Duodenal mucosa (tissue), 2 donors: ENCODE measurements around the gene LPIN3.

ENCODE experiments used
- H3K27ac ChIP-seq: one replicate; pipeline ENCODE4 v1.7.0; 2013; ENCODE audit warnings: low read depth, low read length
- H3K27me3 ChIP-seq, 2 donors: one replicate each; pipeline ENCODE4 v1.7.0; 2013; ENCODE audit warnings: low read length in 2 of 2, control low read depth in 1 of 2; ENCODE audit not compliant: insufficient read depth in 2 of 2, control insufficient read depth in 1 of 2
- H3K36me3 ChIP-seq, 2 donors: one replicate each; pipeline ENCODE4 v1.7.0; 2013; ENCODE audit warnings: low read length in 2 of 2, control low read depth in 1 of 2; ENCODE audit not compliant: insufficient read depth in 2 of 2, control insufficient read depth in 1 of 2
- H3K4me1 ChIP-seq, 2 donors: one replicate each; pipeline ENCODE4 v1.7.0; 2013; ENCODE audit warnings: low read length in 2 of 2, control low read depth in 1 of 2; ENCODE audit not compliant: insufficient read depth in 2 of 2, control insufficient read depth in 1 of 2
- H3K4me3 ChIP-seq, 2 donors: one replicate each; pipeline ENCODE4 v1.7.0; 2013; ENCODE audit warnings: low read length in 2 of 2, low read depth in 1 of 2
- H3K9ac ChIP-seq, 2 donors: one replicate each; pipeline ENCODE4 v1.7.0; 2013; ENCODE audit warnings: low read length in 2 of 2, low read depth in 1 of 2
- H3K9me3 ChIP-seq, 2 donors: one replicate each; pipeline ENCODE4 v1.7.0; 2013; ENCODE audit warnings: low read length in 2 of 2, control low read depth in 1 of 2; ENCODE audit not compliant: control insufficient read depth in 1 of 2

The LPIN3 gene

GRCh38 chr20:41365777-41366545 is 25.3 kb downstream of the LPIN3 start:
- H3K27me3 ChIP-seq, result peaks cover 23 to 30% of the 10 kb centered on the region in 2 donors
- H3K9me3 ChIP-seq, result no peaks in the 10 kb centered on the region
- H3K4me3 ChIP-seq, result no peak overlapping the region
- no peak overlapping the region for H3K27ac ChIP-seq
- peaks cover 0 to 9% of the 10 kb centered on the region in 2 donors for H3K4me1 ChIP-seq
- no peak overlapping the region for H3K9ac ChIP-seq
- peaks cover 0 to under 1% of the 10 kb centered on the region in 2 donors for H3K36me3 ChIP-seq

GRCh38 chr20:41366546-41367392 is 26.1 kb downstream of the LPIN3 start, which contains the start of gene EMILIN3:
TSS of gene EMILIN3 (minus strand) at chr20:41366818. CDS start at chr20:41366634, 184 bp downstream.
- no peak within 1 kb of the TSS for H3K27ac ChIP-seq
- H3K27me3 ChIP-seq, result peaks cover 23 to 30% of the 10 kb centered on the region in 2 donors
- peak within 1 kb of the TSS in 1 of 2 donors; percentile 32 for H3K4me3 ChIP-seq

GRCh38 chr20:41367393-41367695 is 26.7 kb downstream of the LPIN3 start:
- peaks cover 23 to 30% of the 10 kb centered on the region in 2 donors for H3K27me3 ChIP-seq
- no peaks in the 10 kb centered on the region for H3K36me3 ChIP-seq
- peaks cover 0 to 4% of the 10 kb centered on the region in 2 donors for H3K9me3 ChIP-seq
- peaks cover 0 to 9% of the 10 kb centered on the region in 2 donors for H3K4me1 ChIP-seq
- H3K4me3 ChIP-seq, result no peak overlapping the region
- H3K9ac ChIP-seq, result no peak overlapping the region
- no peak overlapping the region for H3K27ac ChIP-seq

More at GRCh38 chr20:41366546-41367392, 26.1 kb downstream of the LPIN3 start, which contains the start of gene EMILIN3:
- H3K9ac ChIP-seq, result no peak within 1 kb of the TSS
- peaks cover 0 to 9% of the 10 kb centered on the region in 2 donors for H3K4me1 ChIP-seq
- peaks cover 0 to 4% of the 10 kb centered on the region in 2 donors for H3K9me3 ChIP-seq
- H3K36me3 ChIP-seq, result no peaks in the 10 kb centered on the region

GRCh38 chr20:41367956-41368355 is 27.3 kb downstream of the LPIN3 start:
- Histone ChIP-seq H3K27me3 (peaks cover 23 to 30% of the 10 kb centered on the region in 2 donors), H3K9ac (no peak overlapping the region)

GRCh38 chr20:41369673-41370072 is 29.1 kb downstream of the LPIN3 start:
- H3K36me3 ChIP-seq, result no peaks in the 10 kb centered on the region
- no peak overlapping the region for H3K27ac ChIP-seq
- H3K4me3 ChIP-seq, result no peak overlapping the region
- H3K27me3 ChIP-seq, result peaks cover 21 to 26% of the 10 kb centered on the region in 2 donors
- peaks cover 0 to 6% of the 10 kb centered on the region in 2 donors for H3K4me1 ChIP-seq
- no peak overlapping the region for H3K9ac ChIP-seq
- H3K9me3 ChIP-seq, result peaks cover 0 to 4% of the 10 kb centered on the region in 2 donors

More at GRCh38 chr20:41367956-41368355, 27.3 kb downstream of the LPIN3 start:
- Histone ChIP-seq H3K4me3 (no peak overlapping the region), H3K36me3 (no peaks in the 10 kb centered on the region), H3K9me3 (peaks cover 0 to 4% of the 10 kb centered on the region in 2 donors), H3K27ac (no peak overlapping the region), H3K4me1 (peaks cover 0 to 6% of the 10 kb centered on the region in 2 donors)

DNA sequence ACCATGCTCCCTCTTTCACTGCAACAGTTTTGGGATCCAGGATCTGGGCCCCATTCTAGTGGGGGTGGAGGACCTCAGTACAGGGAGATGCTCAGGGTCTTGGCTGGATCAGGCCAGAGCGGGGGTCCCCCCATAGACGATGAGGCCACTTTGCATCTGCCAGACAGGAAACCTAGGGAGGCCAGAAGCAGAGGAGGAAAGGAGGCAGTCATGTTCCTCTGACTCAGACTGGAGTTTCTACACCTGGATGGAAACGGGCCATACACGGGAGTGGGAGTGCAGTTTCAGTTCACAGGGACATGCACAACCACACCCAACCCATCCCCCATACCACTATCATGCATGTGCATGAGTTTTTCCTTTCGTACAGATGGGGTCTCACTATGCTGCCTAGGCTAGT is 29.6 kb downstream of the LPIN3 start:
- peaks cover 0 to 4% of the 10 kb centered on the region in 2 donors for H3K9me3 ChIP-seq
- peaks cover 0 to 6% of the 10 kb centered on the region in 2 donors for H3K4me1 ChIP-seq
- no peak overlapping the region for H3K27ac ChIP-seq
- no peak overlapping the region for H3K4me3 ChIP-seq
- no peak overlapping the region for H3K9ac ChIP-seq
- H3K27me3 ChIP-seq, result peaks cover 20 to 21% of the 10 kb centered on the region in 2 donors
- H3K36me3 ChIP-seq, result no peaks in the 10 kb centered on the region

DNA sequence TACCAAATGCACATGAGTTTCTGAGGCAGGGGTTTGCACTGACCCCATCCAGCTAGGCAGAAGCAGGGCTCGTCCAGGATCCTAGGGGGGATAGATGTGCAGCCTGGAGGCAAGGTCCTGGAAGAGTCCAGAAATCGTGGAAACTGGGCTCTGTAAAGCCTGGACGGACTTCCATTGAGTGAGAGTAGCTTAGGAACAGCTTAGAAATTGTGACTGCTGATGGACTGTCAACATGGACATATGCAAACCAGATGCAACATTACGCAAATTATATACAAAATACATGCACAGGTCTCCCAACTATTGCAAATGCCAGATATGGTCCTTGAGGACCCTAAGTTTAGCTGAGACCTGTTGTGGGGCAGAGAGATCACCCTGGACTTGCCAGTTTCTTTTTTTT is 30.8 kb downstream of the LPIN3 start:
- Histone ChIP-seq H3K4me3 (no peak overlapping the region), H3K9ac (no peak overlapping the region), H3K9me3 (peaks cover 0 to 4% of the 10 kb centered on the region in 2 donors), H3K27me3 (peaks cover 11 to 14% of the 10 kb centered on the region in 2 donors), H3K36me3 (no peaks in the 10 kb centered on the region), H3K4me1 (peaks cover 0 to 2% of the 10 kb centered on the region in 2 donors), H3K27ac (no peak overlapping the region)

DNA sequence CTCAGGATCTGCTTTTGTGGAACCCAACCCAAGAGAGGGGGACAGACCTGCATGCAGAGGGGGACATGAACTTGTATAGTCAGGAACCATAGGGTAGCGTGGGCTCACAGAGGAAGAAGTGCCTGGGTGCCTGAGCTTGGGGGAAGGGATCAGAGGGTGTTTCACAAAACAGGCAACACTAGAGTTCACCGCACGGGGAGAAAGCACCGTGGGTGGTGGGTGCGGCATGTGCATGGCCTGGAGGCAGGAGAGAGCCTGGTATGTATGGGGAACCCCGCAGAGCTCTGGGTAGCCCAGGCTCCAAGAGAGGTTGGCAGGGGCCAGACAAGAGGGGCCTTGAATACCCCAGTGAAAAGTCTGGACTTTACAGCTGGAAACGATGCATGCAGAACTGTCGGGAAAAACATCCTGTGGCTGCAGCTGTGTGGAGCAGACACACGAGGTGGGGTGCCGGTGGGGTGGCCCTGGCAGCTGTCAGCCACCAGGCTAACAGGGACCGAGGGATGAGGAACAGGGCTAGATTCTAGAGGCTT is 32.7 kb downstream of the LPIN3 start:
- H3K36me3 ChIP-seq, result no peaks in the 10 kb centered on the region
- H3K27me3 ChIP-seq, result peaks cover 2 to 5% of the 10 kb centered on the region in 2 donors

DNA sequence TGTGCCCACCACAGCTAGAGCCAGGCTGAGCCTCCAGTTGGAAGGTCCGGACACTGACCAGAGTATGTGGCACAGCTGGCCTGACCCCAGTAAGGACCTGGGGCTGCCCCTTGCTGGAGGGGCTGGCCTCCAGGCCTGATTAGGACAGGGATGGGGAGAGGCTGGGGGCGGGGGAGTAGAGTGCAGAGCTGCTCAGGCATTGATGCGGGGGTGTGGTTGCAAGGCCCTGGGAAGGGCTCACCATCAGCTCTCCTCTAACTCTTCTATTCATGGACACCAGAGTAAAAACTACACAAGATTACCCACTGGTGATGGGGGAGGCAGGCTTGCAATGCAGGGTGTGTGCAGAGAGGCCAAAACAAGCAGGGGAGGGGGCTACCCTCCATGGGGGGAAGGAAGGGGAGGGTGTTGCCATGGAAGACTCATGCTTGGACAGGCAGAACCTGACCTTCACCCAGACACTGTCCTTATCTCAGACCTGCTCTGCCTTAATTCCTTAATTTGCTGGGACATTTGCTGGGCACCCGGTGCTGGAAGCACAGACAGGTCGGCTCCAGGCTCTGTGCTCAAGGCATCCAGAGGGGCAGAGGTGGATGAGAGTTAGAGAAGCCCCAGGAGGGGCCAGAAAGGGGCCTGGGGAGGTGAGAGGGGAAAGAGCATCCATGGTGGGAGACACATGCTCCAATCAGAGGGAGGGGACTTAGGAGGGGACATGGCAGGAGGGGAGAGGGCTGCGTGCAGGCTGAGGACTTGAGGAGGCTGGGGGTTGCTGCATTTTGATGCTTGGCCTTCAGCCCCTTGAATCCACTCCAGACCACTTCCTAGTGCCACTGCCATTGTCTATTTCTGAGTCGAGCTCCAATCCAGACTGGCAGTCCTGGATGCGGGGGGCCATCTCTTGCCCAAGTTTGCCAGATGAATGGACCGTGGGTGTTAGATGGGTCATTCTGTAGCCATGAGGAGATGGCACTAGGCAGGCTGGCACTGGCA is 33.6 kb downstream of the LPIN3 start:
- Histone ChIP-seq H3K27ac (no peak overlapping the region), H3K36me3 (no peaks in the 10 kb centered on the region)

More for the DNA sequence above, 32.7 kb downstream of the LPIN3 start:
- H3K4me3 ChIP-seq, result no peak overlapping the region
- peaks cover 0 to 4% of the 10 kb centered on the region in 2 donors for H3K9me3 ChIP-seq
- no peaks in the 10 kb centered on the region for H3K4me1 ChIP-seq
- no peak overlapping the region for H3K27ac ChIP-seq
- H3K9ac ChIP-seq, result no peak overlapping the region

More for the DNA sequence above, 33.6 kb downstream of the LPIN3 start:
- no peak overlapping the region for H3K9ac ChIP-seq
- H3K27me3 ChIP-seq, result peaks cover 2 to 5% of the 10 kb centered on the region in 2 donors
- H3K4me3 ChIP-seq, result no peak overlapping the region
- H3K9me3 ChIP-seq, result peaks cover 0 to 4% of the 10 kb centered on the region in 2 donors
- H3K4me1 ChIP-seq, result no peaks in the 10 kb centered on the region
